ENCODE results near the gene LMF1.

The LMF1 gene

DNA sequence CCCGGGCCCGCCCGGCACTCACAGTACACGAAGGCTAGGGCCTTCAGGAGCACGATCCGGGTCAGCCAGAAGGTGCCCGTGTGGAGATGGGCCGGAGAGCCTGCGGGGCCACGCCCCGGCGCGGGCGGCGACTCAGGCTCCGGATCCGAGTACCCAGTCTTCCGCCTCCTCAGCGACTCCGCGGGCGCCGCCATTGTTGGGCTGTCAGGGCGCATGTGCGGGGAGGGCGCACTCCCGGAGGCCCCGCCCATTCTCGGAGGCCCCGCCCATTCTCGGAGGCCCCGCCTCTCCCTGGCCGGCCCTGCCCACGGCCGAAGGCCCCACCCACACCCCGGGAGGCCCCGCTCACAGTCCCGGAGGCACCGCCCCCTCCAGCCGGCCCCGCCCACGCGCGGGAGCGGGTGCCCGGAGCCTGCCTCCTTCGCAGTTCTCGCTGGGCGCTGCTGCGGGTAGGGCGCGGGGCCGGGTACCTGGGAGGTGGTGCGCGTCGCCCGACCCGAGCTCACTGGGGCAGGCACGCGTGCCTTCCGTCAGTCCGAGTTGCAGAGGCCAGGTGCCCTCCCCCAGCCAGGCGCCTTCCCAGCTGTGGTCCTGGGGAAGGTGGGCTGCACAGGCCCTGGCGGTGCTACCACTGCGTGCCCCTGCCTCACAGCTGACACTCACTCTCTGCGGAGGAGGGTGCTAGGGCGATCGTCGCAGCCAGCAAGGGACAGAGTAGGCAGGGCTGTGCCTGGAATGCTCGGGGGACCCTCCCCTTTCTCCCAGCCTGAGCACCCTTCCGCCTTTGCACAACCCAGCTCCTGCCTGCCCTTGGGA is at the start of gene LMF1:
LMF1 (minus strand) TSS at position 219 of the 816 bp plus-strand sequence; CDS start at position 215, 4 bp downstream.
- peaks cover 23% of the 10 kb centered on the region for H3K4me1 ChIP-seq (ENCODE audit: insufficient read depth, insufficient read length)
- peak; percentile 88 for DNase-seq (ENCODE audit: low read depth, low spot score)
- H3K27me3 ChIP-seq (ENCODE audit: insufficient read depth, insufficient read length): peaks cover 20% of the 10 kb centered on the region
- TF ChIP-seq ZNF274 (IDR thresholded peaks at IDR 0.05; ENCODE audit: low read depth, low read length) (no peak), YY1 (IDR thresholded peaks at IDR 0.05; ENCODE audit: insufficient read depth, insufficient read length) (peak; percentile 78), SUZ12 (IDR thresholded peaks at IDR 0.05; ENCODE audit: extremely low read depth, insufficient read depth, insufficient read length) (no peak)
- H3K4me3 ChIP-seq (ENCODE audit: insufficient read length, low read depth): peak within 1 kb of the TSS; percentile 83
- peaks cover 27% of the 10 kb centered on the region for H3K36me3 ChIP-seq (ENCODE audit: insufficient read depth, insufficient read length, low read length)
- peak within 1 kb of the TSS; percentile 91 for H3K9ac ChIP-seq (ENCODE audit: insufficient read length, low read depth)
- H3K9me3 ChIP-seq (ENCODE audit: insufficient read depth, low read length): peaks cover 8% of the 10 kb centered on the region; the same call in 1 of the 2 replicates

DNA sequence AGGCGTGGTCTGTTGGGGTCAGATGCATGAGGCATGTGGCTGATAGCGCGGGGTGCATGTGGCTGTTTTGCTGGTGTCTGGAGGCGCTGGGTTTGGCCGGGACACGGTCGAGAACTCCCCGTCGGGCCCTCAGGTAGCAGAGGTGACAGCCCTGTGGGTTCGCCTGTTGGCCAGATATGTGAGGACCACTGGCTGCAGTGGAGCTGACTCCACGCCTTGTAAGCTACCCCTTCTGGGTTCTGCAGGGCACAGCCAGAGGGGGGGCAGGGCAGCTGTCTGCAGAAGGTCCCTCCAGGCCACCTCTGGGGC is 49.3 kb upstream of the LMF1 start:
- Histone ChIP-seq H3K9ac (ENCODE audit: insufficient read length, low read depth) (no peak overlapping the region), H3K9me3 (ENCODE audit: insufficient read depth, low read length) (no peaks in the 10 kb centered on the region), H3K4me1 (ENCODE audit: insufficient read depth, insufficient read length) (peaks cover 11% of the 10 kb centered on the region), H3K4me3 (ENCODE audit: insufficient read length, low read depth) (no peak overlapping the region), H3K36me3 (ENCODE audit: insufficient read depth, insufficient read length, low read length) (no peaks in the 10 kb centered on the region), H3K27me3 (ENCODE audit: insufficient read depth, insufficient read length) (peaks cover under 1% of the 10 kb centered on the region)
- no peak for DNase-seq (ENCODE audit: low read depth, low spot score)
- no peak for TF ChIP-seq YY1 (IDR thresholded peaks at IDR 0.05; ENCODE audit: insufficient read depth, insufficient read length)
- no peak for TF ChIP-seq SUZ12 (IDR thresholded peaks at IDR 0.05; ENCODE audit: extremely low read depth, insufficient read depth, insufficient read length)
- no peak for TF ChIP-seq ZNF274 (IDR thresholded peaks at IDR 0.05; ENCODE audit: low read depth, low read length)

DNA sequence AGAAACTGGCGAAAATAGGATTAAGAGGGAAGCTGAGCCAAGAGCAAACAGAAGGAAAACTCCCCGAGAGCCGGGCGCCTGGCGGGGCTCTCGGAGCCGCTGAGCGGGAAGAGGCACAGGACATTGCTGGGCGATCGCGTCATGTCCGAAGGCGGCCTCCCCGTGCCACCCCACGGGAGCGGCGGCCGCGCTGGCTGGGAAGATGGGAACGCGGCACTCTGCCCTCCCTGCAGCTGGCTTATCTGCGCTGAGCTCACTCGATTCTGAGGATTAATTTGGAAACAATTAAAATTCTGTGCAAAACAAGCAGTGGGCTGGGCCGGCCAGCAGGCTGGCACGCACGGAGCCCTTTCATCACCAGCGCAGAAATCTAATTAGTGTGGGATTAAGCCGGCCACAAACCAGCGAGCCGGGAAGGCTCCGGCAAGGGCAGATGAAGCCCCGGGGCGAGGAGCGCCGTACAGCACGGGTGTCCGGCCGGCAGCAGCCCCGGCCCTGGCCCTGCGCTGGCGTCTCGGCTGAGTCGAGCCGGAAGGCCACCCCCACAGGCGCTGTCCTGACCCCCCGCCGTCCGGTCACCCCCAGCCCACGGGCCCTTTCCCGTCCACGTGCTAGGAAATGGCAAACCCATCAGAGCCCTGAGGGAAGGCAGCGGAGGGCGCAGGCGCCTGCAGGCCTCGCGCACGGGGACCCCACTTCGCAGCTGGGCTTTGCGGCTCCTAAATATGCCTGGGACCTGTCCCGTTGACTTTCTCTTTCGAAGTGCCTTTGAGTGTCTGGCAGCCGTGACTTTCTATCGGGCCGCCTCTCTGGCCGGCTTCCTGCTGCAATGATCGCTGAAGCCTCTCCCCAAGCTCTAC is 48.7 kb upstream of the LMF1 start:
- Histone ChIP-seq H3K4me3 (ENCODE audit: insufficient read length, low read depth) (no peak overlapping the region), H3K36me3 (ENCODE audit: insufficient read depth, insufficient read length, low read length) (no peaks in the 10 kb centered on the region), H3K27me3 (ENCODE audit: insufficient read depth, insufficient read length) (no peaks in the 10 kb centered on the region), H3K4me1 (ENCODE audit: insufficient read depth, insufficient read length) (peaks cover 16% of the 10 kb centered on the region), H3K9ac (ENCODE audit: insufficient read length, low read depth) (no peak overlapping the region), H3K9me3 (ENCODE audit: insufficient read depth, low read length) (no peaks in the 10 kb centered on the region)
- TF ChIP-seq YY1 (IDR thresholded peaks at IDR 0.05; ENCODE audit: insufficient read depth, insufficient read length): no peak
- no peak for TF ChIP-seq SUZ12 (IDR thresholded peaks at IDR 0.05; ENCODE audit: extremely low read depth, insufficient read depth, insufficient read length)
- no peak for DNase-seq (ENCODE audit: low read depth, low spot score)

DNA sequence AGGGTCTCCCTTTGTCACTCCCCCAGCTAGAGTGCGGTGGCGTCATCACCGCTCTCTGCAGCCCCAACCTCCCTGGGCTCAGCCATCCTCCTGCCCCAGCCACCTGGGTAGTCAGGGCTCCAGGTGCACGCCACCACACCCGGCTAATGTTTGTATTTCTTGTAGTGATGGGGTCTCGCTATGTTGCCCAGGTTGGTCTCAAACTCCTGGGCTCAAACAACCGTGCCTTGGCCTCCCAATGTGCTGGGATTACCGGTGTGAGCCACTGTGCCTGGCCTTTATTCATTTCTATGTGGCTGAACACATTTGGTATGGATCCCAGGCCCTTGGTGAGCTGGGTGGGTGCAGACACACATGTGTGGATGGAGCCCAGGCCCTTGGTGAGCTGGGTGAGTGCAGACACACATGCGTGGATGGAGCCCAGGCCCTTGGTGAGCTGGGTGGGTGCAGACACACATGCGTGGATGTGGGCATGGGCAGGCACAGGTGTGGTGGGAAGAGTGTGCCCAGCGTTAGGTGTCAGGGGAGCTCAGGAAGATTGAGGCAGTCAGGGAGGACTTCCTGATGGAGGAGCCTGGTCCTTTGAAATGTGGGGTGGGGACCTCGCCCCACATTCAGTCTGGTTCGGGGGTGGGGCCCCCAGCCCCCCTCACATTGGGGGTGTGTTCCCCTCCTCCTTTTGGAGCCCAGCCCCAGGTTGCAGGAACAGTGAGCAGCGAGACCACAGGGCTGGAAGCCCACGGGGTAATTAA is 47.8 kb upstream of the LMF1 start:
- Histone ChIP-seq H3K4me1 (ENCODE audit: insufficient read depth, insufficient read length) (peaks cover 19% of the 10 kb centered on the region), H3K9ac (ENCODE audit: insufficient read length, low read depth) (no peak overlapping the region), H3K27me3 (ENCODE audit: insufficient read depth, insufficient read length) (no peaks in the 10 kb centered on the region), H3K36me3 (ENCODE audit: insufficient read depth, insufficient read length, low read length) (no peaks in the 10 kb centered on the region), H3K4me3 (ENCODE audit: insufficient read length, low read depth) (no peak overlapping the region), H3K9me3 (ENCODE audit: insufficient read depth, low read length) (no peaks in the 10 kb centered on the region)
- DNase-seq (ENCODE audit: low read depth, low spot score): no peak
- TF ChIP-seq ZNF274 (IDR thresholded peaks at IDR 0.05; ENCODE audit: low read depth, low read length) (no peak), SUZ12 (IDR thresholded peaks at IDR 0.05; ENCODE audit: extremely low read depth, insufficient read depth, insufficient read length) (no peak), YY1 (IDR thresholded peaks at IDR 0.05; ENCODE audit: insufficient read depth, insufficient read length) (no peak)

- Histone ChIP-seq H3K4me1 (ENCODE audit: insufficient read depth, insufficient read length) (peaks cover 27% of the 10 kb centered on the region), H3K9ac (ENCODE audit: insufficient read length, low read depth) (peak overlapping the region; percentile 44), H3K36me3 (ENCODE audit: insufficient read depth, insufficient read length, low read length) (no peaks in the 10 kb centered on the region), H3K27me3 (ENCODE audit: insufficient read depth, insufficient read length) (peaks cover 9% of the 10 kb centered on the region), H3K9me3 (ENCODE audit: insufficient read depth, low read length) (no peaks in the 10 kb centered on the region), H3K4me3 (ENCODE audit: insufficient read length, low read depth) (no peak overlapping the region)
- TF ChIP-seq YY1 (IDR thresholded peaks at IDR 0.05; ENCODE audit: insufficient read depth, insufficient read length) (no peak), SUZ12 (IDR thresholded peaks at IDR 0.05; ENCODE audit: extremely low read depth, insufficient read depth, insufficient read length) (no peak), ZNF274 (IDR thresholded peaks at IDR 0.05; ENCODE audit: low read depth, low read length) (no peak)
- no peak for DNase-seq (ENCODE audit: low read depth, low spot score)
Observed at GRCh38 chr16:1014771-1015495, 44.1 kb upstream of the LMF1 start.

DNA sequence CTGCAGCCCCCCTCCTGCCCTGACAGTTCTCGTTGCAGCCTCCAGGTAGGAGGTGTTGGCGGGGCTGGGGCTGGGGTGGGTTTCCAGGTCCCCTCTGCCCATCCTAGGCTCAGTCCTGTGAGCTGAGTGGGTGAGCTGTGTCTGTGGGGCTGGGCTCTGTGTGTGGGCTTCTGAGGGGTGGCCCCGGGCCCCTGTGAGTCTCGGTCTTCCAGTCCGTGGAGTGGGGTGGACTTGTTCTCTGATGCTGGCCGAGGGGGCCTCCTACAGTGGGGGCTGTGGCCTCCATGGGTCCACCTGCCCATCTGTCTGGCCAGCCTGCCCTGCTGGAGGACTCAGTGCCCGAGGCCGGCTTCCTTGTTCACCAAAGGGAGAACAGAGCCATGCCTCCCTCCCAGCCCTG is 43.4 kb upstream of the LMF1 start:
- TF ChIP-seq YY1 (IDR thresholded peaks at IDR 0.05; ENCODE audit: insufficient read depth, insufficient read length) (no peak), SUZ12 (IDR thresholded peaks at IDR 0.05; ENCODE audit: extremely low read depth, insufficient read depth, insufficient read length) (no peak), ZNF274 (IDR thresholded peaks at IDR 0.05; ENCODE audit: low read depth, low read length) (no peak)
- peaks cover 27% of the 10 kb centered on the region for H3K4me1 ChIP-seq (ENCODE audit: insufficient read depth, insufficient read length)
- DNase-seq (ENCODE audit: low read depth, low spot score): no peak
- no peak overlapping the region for H3K9ac ChIP-seq (ENCODE audit: insufficient read length, low read depth)
- H3K9me3 ChIP-seq (ENCODE audit: insufficient read depth, low read length): no peaks in the 10 kb centered on the region
- H3K36me3 ChIP-seq (ENCODE audit: insufficient read depth, insufficient read length, low read length): no peaks in the 10 kb centered on the region
- H3K27me3 ChIP-seq (ENCODE audit: insufficient read depth, insufficient read length): peaks cover 9% of the 10 kb centered on the region
- H3K4me3 ChIP-seq (ENCODE audit: insufficient read length, low read depth): no peak overlapping the region
